Left lung (tissue), 10 donors: Measurements from ENCODE around the gene ETV6. TPM values are rescaled to one million over a fixed set of nuclear protein-coding genes. Genes with fewer than 3 reads are reported as not detected.

ENCODE experiments used
- ATAC-seq: fragments of 200-7000 bp; cut with Tn5 transposase; one replicate; pipeline ENCODE4 v1.9.1; 2020; ENCODE audit warnings: moderate library complexity
- DNase-seq, 4 donors: peaks; one replicate each; pipeline ENCODE4 v3.0.0-alpha.2; 2013 to 2020
- H3K27ac ChIP-seq, 2 donors: fragments of 200-600 bp; sonication (generic) in 1 of 2; one replicate each; pipeline versions ENCODE4 v1.5.0 to v1.8.0; 2020 to 2021
- H3K27me3 ChIP-seq, 2 donors: fragments of 200-600 bp; sonication (generic) in 1 of 2; one replicate each; pipeline versions ENCODE4 v1.5.0 to v1.8.0; 2020 to 2021
- H3K36me3 ChIP-seq, 2 donors: fragments of 200-600 bp; sonication (generic) in 1 of 2; one replicate each; pipeline versions ENCODE4 v1.5.0 to v1.8.0; 2020 to 2021
- H3K4me1 ChIP-seq, 2 donors: fragments of 200-600 bp; one replicate each; pipeline ENCODE4 v1.8.0; 2021
- H3K4me3 ChIP-seq, 2 donors: fragments of 200-600 bp; sonication (generic) in 1 of 2; one replicate each; pipeline versions ENCODE4 v1.5.0 to v1.8.0; 2020 to 2021; ENCODE audit warnings: mild to moderate bottlenecking in 1 of 2
- H3K9me3 ChIP-seq, 2 donors: fragments of 200-600 bp; sonication (generic) in 1 of 2; one replicate each; pipeline versions ENCODE4 v1.5.0 to v1.8.0; 2020 to 2021
- CTCF ChIP-seq, 2 donors: fragments of 200-600 bp; sonication (generic) in 1 of 2; IDR thresholded peaks; one replicate each; pipeline versions ENCODE4 v1.5.0 to v1.8.0; 2021; ENCODE audit warnings: antibody characterized with exemption in 2 of 2
- intact Hi-C, 2 donors: fragments of 100-400 bp; cut with DNase I; formaldehyde crosslinking; loops; one replicate each; pipeline versions ENCODE4 v1.11.2 to v1.14.2; 2022
- polyA plus RNA-seq, 6 donors: library from polyadenylated mRNA; unstranded; fragments of 120-200 nt; gene quantifications; one replicate each; pipeline ENCODE4 v1.2.1, GENCODE V29; 2013; ENCODE audit not compliant: insufficient read length in 6 of 6
- total RNA-seq, 2 donors: library from RNA; stranded (reverse); fragmentation: NEBNext Ultra II Directional; extraction: Animal tissue kit (Norgen Biotek cat#: 25700); gene quantifications; one replicate each; pipeline ENCODE4 v1.2.1, GENCODE V29; 2021
- donor health status: DM: no; HTN: yes; CAD: no.
- donor health status: DM: no; HTN: no; CAD: no.

ETV6 gene
- total and polyA plus RNA-seq, 8 donors: 16.0 to 44.7 (median 17.1) TPM

GRCh38 chr12:11765817-11766794 lies 116.6 kb downstream of the ETV6 start:
- peak; percentile 45 for ATAC-seq
- no peaks in the 10 kb centered on the region for H3K9me3 ChIP-seq

GRCh38 chr12:11767029-11767724 lies 117.7 kb downstream of the ETV6 start:
- no peak for TF ChIP-seq CTCF (IDR thresholded peaks at IDR 0.05)
- H3K4me1 ChIP-seq: peaks cover 28 to 87% of the 10 kb centered on the region in 2 donors
- intact Hi-C loops: no loop called here

More at GRCh38 chr12:11765817-11766794, 116.6 kb downstream of the ETV6 start:
- intact Hi-C loops: no loop called here
- Histone ChIP-seq H3K27ac (peak overlapping the region; percentile 78 to 96), H3K27me3 (no peaks in the 10 kb centered on the region), H3K4me3 (peak overlapping the region in 1 of 2 donors; percentile 24), H3K36me3 (no peaks in the 10 kb centered on the region), H3K4me1 (peaks cover 30 to 91% of the 10 kb centered on the region in 2 donors)
- DNase-seq: peak; percentile 48 to 79 (median 69)
- no peak for TF ChIP-seq CTCF (IDR thresholded peaks at IDR 0.05)

GRCh38 chr12:11767798-11768197 lies 118.3 kb downstream of the ETV6 start:
- TF ChIP-seq CTCF (IDR thresholded peaks at IDR 0.05): no peak
- no peak for ATAC-seq
- peaks cover 22 to 86% of the 10 kb centered on the region in 2 donors for H3K4me1 ChIP-seq

More at GRCh38 chr12:11767029-11767724, 117.7 kb downstream of the ETV6 start:
- Histone ChIP-seq H3K9me3 (no peaks in the 10 kb centered on the region), H3K36me3 (no peaks in the 10 kb centered on the region), H3K27ac (peak overlapping the region; percentile 78 to 96), H3K4me3 (no peak overlapping the region), H3K27me3 (no peaks in the 10 kb centered on the region)
- DNase-seq (no peak), ATAC-seq (no peak)

GRCh38 chr12:11768233-11768965 lies 118.9 kb downstream of the ETV6 start:
- intact Hi-C loops: no loop called here
- Histone ChIP-seq H3K27me3 (no peaks in the 10 kb centered on the region), H3K4me1 (peaks cover 21 to 86% of the 10 kb centered on the region in 2 donors), H3K4me3 (no peak overlapping the region), H3K9me3 (no peaks in the 10 kb centered on the region), H3K27ac (peak overlapping the region in 1 of 2 donors; percentile 96), H3K36me3 (no peaks in the 10 kb centered on the region)
- ATAC-seq (no peak), DNase-seq (no peak)
- TF ChIP-seq CTCF (IDR thresholded peaks at IDR 0.05): no peak

More at GRCh38 chr12:11767798-11768197, 118.3 kb downstream of the ETV6 start:
- Histone ChIP-seq H3K9me3 (no peaks in the 10 kb centered on the region), H3K27me3 (no peaks in the 10 kb centered on the region), H3K27ac (peak overlapping the region; percentile 78 to 96), H3K4me3 (no peak overlapping the region), H3K36me3 (no peaks in the 10 kb centered on the region)
- DNase-seq: no peak
- intact Hi-C loops: no loop called here
